HG03558 (cell line): ENCODE results near the gene UQCR11.

ENCODE experiments used
- ATAC-seq: cut with Tn5 transposase; IDR thresholded peaks from one replicate; pipeline ENCODE4 v1.9.1; 2021; ENCODE audit warnings: moderate number of reproducible peaks; ENCODE audit not compliant: unreplicated experiment; ENCODE audit errors: extremely low read depth

The UQCR11 gene

GRCh38 chr19:1636325-1637236 lies 31.3 kb upstream of the UQCR11 start:
- no peak for ATAC-seq

DNA sequence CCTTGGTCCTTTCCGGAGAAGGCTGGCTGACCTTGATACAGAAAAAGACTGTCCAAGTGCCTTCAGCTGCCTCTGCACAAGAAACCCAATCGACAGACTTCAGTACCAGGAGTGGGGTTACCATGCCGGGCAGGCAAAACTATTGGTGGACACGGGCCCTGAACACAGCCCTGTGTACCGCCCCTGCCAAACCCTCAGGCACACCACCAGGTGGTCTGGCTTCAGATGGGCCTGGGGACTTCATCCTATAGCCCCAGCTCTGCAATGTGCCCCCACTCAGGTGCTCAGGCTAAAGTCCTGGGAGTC lies 29.6 kb upstream of the UQCR11 start:
- no peak for ATAC-seq

DNA sequence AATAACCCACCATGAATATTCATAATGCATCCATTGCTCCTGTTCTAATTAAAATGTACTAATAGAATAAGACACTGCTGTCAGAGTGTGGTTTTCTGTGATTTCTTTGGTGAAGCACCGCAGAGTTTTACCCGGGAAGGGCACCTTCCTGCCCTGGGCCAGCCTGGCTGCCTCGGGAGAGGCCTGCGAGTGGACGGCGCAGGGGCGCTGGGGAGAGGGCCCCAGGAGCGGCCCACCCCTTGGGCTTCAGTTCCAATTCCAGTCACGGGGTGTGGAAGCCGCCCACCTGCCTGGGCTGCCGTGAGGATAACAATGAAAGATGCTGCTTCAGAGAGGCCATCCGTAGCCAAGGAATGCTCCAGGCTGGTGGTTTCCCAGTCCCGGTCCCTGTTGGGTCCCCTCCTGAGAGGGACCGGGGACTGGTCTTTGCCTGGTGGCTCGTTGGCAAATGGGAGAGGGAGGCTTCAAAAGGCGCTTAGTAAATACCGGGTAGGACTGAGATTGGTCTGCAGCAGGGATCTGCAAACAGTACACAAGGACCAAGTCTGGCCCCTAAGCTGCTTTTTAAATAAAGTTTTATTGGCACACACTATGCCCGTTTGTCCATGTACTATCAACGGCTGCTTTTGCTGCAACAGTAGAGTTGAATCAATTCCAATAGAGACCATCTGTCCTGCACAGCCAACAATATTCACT lies 29.1 kb upstream of the UQCR11 start:
- no peak for ATAC-seq

DNA sequence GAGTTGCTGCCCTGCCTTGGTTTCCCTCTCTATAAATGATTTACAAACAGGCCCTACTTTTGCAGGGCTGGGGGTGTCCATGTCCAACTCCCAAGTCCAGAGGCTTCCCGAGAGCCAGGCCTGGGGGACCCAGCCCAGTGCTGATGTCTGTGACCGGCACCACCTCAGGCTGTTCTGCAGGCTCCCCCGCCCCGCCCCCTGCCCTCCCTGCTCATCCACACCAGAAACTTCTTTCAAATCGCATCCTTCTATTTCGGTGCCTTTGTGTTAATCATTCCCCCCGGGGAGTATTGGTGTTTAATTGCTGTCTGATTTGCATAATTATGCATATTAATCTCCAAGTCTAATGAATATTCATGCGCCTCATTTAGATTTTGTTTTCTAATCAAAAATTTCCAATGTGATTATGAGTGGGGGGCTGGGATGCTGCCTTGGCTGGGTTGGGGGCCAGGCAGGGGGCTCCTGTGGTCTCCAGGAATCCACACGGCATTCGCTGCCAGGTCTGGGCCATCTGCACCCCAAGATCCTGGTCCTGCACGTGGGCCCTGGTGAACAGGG lies 28.1 kb upstream of the UQCR11 start:
- ATAC-seq, result no peak

- no peak for ATAC-seq
These were observed 27.4 kb upstream of the UQCR11 start for GRCh38 chr19:1632462-1633268.

DNA sequence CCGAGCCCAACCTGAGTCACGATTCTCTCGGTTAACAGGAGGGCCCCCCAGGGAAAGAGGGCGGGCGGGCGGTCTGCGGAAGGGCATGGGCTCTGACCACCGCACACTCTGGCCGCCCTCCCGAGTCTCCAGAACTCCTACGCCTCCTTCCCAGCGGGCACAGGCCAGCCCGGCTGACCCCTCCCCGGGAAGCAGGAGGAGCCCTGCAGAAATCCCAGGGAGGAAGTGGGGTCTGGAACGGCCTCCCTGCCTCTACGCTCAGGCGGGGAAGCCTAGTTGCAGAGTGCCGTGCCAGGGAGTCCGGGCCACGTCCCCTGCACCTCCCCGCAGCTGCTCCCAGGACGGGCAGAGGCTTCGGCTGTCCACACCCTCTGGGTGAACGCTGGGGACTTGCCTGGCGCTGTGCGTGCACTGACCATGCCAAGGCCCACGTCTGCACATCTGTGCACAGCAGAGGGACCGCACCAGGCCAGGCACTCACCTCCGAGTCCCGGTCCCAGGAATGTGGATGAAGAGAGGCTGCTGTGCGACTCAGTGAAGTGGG lies 26.4 kb upstream of the UQCR11 start:
- no peak for ATAC-seq

- ATAC-seq, result no peak
These were observed 25.5 kb upstream of the UQCR11 start for GRCh38 chr19:1630811-1631210.

- no peak for ATAC-seq
These were observed 24.8 kb upstream of the UQCR11 start for GRCh38 chr19:1630012-1630411.

- ATAC-seq, result no peak
These were observed 24.1 kb upstream of the UQCR11 start for GRCh38 chr19:1629256-1629808.

- no peak for ATAC-seq
These were observed 21.9 kb upstream of the UQCR11 start for GRCh38 chr19:1627194-1627593.

GRCh38 chr19:1626417-1627010 lies 21.3 kb upstream of the UQCR11 start:
- no peak for ATAC-seq

DNA sequence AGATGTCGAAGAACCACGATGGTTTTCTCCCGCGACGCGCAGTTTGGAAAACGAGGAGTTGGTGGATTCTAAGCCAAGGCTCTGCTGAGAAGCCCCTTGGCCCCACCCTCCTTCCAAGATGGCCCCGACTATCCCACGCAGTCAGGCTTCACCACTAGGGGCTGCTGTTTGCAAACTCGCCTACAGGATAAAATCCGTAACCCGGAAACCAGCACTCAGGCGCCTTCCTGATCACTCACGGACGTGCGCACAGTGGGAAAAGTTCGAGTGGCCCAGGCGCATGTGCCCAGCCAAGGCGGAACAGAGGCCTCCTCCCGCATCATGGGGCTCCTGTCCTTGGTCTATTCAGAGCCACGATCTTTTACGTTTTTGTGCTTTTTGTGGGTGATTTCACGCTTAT lies 19.2 kb upstream of the UQCR11 start:
- ATAC-seq, result no peak

GRCh38 chr19:1622541-1622940 lies 17.3 kb upstream of the UQCR11 start:
- ATAC-seq, result no peak

GRCh38 chr19:1622007-1622406 lies 16.7 kb upstream of the UQCR11 start:
- ATAC-seq, result no peak

- ATAC-seq, result no peak
These were observed 16.3 kb upstream of the UQCR11 start for GRCh38 chr19:1621574-1621973.

DNA sequence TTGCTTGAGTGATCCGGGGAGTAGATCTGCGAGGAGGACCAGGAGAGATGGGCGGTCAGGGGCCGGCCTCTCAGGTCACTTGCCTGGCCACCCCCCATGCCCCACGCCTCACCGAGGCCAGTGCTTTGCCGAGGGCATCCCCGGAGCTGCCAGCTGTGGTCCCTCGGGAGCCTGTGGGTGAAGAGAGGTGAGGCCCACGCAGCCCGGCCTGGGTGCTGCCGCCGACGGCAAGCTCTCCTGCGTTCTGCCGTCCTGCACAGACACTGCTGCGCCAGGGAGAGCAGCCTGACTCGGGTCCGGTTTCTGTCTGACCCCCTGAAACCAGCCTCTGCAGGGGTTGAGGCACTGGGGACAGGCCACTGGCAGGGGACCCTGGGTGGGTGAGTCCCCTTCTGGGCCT lies 15.8 kb upstream of the UQCR11 start:
- ATAC-seq, result no peak

- ATAC-seq, result no peak
These were observed 15.2 kb upstream of the UQCR11 start for GRCh38 chr19:1620502-1620901.

DNA sequence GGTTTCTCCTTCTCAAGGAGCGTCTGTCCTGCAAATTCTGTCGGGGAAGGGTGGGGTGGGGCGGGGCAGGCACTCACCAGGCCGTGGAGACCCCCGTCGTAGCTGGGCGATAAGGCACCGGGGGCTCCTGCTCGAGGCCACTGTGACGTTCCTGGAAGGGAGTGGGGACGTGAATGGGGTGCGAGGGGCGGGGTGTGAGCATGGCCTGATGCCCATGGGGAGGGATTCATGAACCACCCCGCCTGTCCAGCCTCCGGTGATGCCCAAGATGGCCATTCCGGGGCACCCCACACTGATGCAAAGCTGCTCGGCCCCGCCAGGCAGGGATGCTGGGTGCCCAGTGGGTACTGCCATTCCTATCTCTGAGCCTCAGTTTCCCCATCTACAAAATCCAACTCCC lies 14.4 kb upstream of the UQCR11 start:
- ATAC-seq, result no peak

DNA sequence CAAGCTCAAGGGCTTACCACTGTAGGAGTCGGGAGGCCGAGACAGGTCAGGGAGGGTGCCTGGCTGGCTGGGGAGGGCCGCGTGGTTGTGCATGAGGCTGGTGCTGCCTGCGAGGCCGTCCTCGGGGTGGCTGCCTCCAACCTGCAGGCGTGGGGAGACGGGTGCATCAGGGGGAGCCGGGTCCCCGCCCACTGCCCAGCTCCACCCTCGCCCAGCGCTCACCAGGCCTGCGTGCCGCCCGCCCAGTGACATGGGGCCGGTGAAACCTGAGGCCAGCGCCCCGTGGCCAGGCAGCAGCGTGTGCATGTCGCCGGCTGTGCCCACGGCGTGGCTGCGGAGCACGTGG lies 13.8 kb upstream of the UQCR11 start:
- ATAC-seq, result no peak
